NCI-H1436 treated with DMSO at 0.1 percent for 48 hours (cell line): ENCODE results near the gene CCDC88C.

Source experiments
- DNase-seq: peaks from one replicate; lab custom pipeline; 2025; lab: John Stamatoyannopoulos, UW

The CCDC88C gene

GRCh38 chr14:91306547-91306946 is 111.1 kb downstream of the CCDC88C start:
- DNase-seq: no peak

- no peak for DNase-seq
Measured at GRCh38 chr14:91305650-91306431, 111.8 kb downstream of the CCDC88C start.

- no peak for DNase-seq
Measured at GRCh38 chr14:91303924-91304229, 113.7 kb downstream of the CCDC88C start.

GRCh38 chr14:91303091-91303923 is 114.3 kb downstream of the CCDC88C start:
- DNase-seq: no peak

- DNase-seq: no peak
Measured at GRCh38 chr14:91302391-91302790, 115.2 kb downstream of the CCDC88C start.

- no peak for DNase-seq
Measured at GRCh38 chr14:91300957-91301356, 116.7 kb downstream of the CCDC88C start.

- no peak for DNase-seq
Measured at GRCh38 chr14:91300283-91300895, 117.2 kb downstream of the CCDC88C start.

GRCh38 chr14:91299121-91300115 is 118.2 kb downstream of the CCDC88C start:
- no peak for DNase-seq

- DNase-seq: no peak
Measured at GRCh38 chr14:91298576-91298975, 119.0 kb downstream of the CCDC88C start.

- no peak for DNase-seq
Measured at GRCh38 chr14:91297081-91297711, 120.4 kb downstream of the CCDC88C start.

GRCh38 chr14:91295851-91296796 is 121.5 kb downstream of the CCDC88C start:
- DNase-seq: no peak

GRCh38 chr14:91295276-91295845 is 122.3 kb downstream of the CCDC88C start:
- no peak for DNase-seq

- no peak for DNase-seq
Measured at GRCh38 chr14:91294153-91294552, 123.5 kb downstream of the CCDC88C start.

- no peak for DNase-seq
Measured at GRCh38 chr14:91293281-91293680, 124.3 kb downstream of the CCDC88C start.

- DNase-seq: no peak
Measured at GRCh38 chr14:91292491-91292890, 125.1 kb downstream of the CCDC88C start.

GRCh38 chr14:91291786-91292405 is 125.7 kb downstream of the CCDC88C start:
- no peak for DNase-seq

- DNase-seq: no peak
Measured at GRCh38 chr14:91290986-91291385, 126.6 kb downstream of the CCDC88C start.

GRCh38 chr14:91289464-91289863 is 128.2 kb downstream of the CCDC88C start:
- DNase-seq: no peak

- no peak for DNase-seq
Measured at GRCh38 chr14:91288876-91289275, 128.7 kb downstream of the CCDC88C start.
